A549 (cell line): ENCODE results near the gene KCTD3. TPM values are rescaled to one million over a fixed set of nuclear protein-coding genes. Genes with fewer than 3 reads are reported as not detected.

Source experiments
- ATAC-seq, 2 experiments: fragments of 200-7000 bp in 1 of 2; fragments of >200 bp in 1 of 2; cut with Nextera tagmentation in 1 of 2; cut with Tn5 transposase in 1 of 2; 3 replicates each; pipeline versions ENCODE4 v1.8.0 to v1.9.1; 2018 to 2020; ENCODE audit warnings: mild to moderate bottlenecking in 1 of 2, moderate library complexity in 1 of 2
- CTCF ChIA-PET: fragments of 300-600 bp; sonication (Branson Sonifier 250); formaldehyde crosslinking; extraction: SDS; loops from one replicate; lab custom pipeline; 2021; ENCODE audit warnings: antibody characterized with exemption, inconsistent platforms; lab: Yijun Ruan, JAX
- POLR2A ChIA-PET: fragments of 350-600 bp; formaldehyde crosslinking; extraction: SDS; loops from one replicate; lab custom pipeline; 2021; ENCODE audit warnings: antibody characterized with exemption, inconsistent platforms; lab: Yijun Ruan, JAX
- DNase-seq, 2 experiments: peaks; one replicate each; pipeline versions ENCODE4 v3.0.0 to v3.0.0-alpha.2; 2011 to 2016; ENCODE audit warnings: low read depth in 1 of 2, low spot score in 1 of 2
- FAIRE-seq: peaks from 2 replicates; lab custom pipeline; 2011; peaks lifted over from hg19 to GRCh38; lab: Jason Lieb, UNC
- H3K27ac ChIP-seq, 2 experiments: fragments of >200 bp; sonication (Bioruptor Twin); formaldehyde crosslinking; 3 replicates each; pipeline ENCODE4 v1.5.1; 2016 to 2017
- H3K4me1 ChIP-seq: fragments of >200 bp; sonication (Bioruptor Twin); formaldehyde crosslinking; 3 replicates; pipeline ENCODE4 v1.6.1; 2016
- H3K4me2 ChIP-seq: fragments of >200 bp; sonication (Bioruptor Twin); formaldehyde crosslinking; 3 replicates; pipeline ENCODE4 v1.6.1; 2016
- H3K4me3 ChIP-seq: fragments of >200 bp; sonication (Bioruptor Twin); formaldehyde crosslinking; 3 replicates; pipeline ENCODE4 v1.5.1; 2016
- H3K9me3 ChIP-seq: fragments of >200 bp; sonication (Bioruptor Twin); formaldehyde crosslinking; 3 replicates; pipeline ENCODE4 v1.6.1; 2016
- BHLHE40 ChIP-seq: IDR thresholded peaks from 2 replicates; pipeline ENCODE4 v1.6.1; 2012; ENCODE audit warnings: low read depth, low read length, inconsistent platforms
- CBX8 ChIP-seq: fragments of 200-600 bp; sonication (generic); IDR thresholded peaks from 2 replicates; pipeline ENCODE4 v1.6.1; 2016
- CHD2 ChIP-seq: fragments of 150-350 bp; IDR thresholded peaks from 2 replicates; pipeline ENCODE4 v1.6.1; 2014; ENCODE audit warnings: low read length; ENCODE audit not compliant: partially characterized antibody
- CTCF ChIP-seq: fragments of >200 bp; sonication (Bioruptor Twin); formaldehyde crosslinking; IDR thresholded peaks from 3 replicates; pipeline ENCODE4 v1.5.1; 2016
- E2F6 ChIP-seq: IDR thresholded peaks from 2 replicates; pipeline ENCODE4 v1.6.1; 2012; ENCODE audit warnings: low read depth, borderline replicate concordance
- ESRRA ChIP-seq: fragments of 150-350 bp; IDR thresholded peaks from 2 replicates; pipeline ENCODE4 v1.6.1; 2014; ENCODE audit warnings: mild to moderate bottlenecking, low read length, borderline replicate concordance
- FOXS1 ChIP-seq: fragments of 250-450 bp; sonication (Bioruptor Pico); IDR thresholded peaks from 2 replicates; pipeline ENCODE4 v1.5.0; 2020; ENCODE audit warnings: mild to moderate bottlenecking, moderate library complexity
- GATA3 ChIP-seq: IDR thresholded peaks from 2 replicates; pipeline ENCODE4 v1.6.1; 2012; ENCODE audit warnings: borderline replicate concordance
- HDAC2 ChIP-seq: fragments of 200-600 bp; sonication (generic); IDR thresholded peaks from 2 replicates; pipeline ENCODE4 v1.6.1; 2016
- HEYL ChIP-seq: fragments of 250-450 bp; sonication (Bioruptor Pico); IDR thresholded peaks from 2 replicates; pipeline ENCODE4 v1.8.0; 2021; ENCODE audit warnings: mild to moderate bottlenecking, moderate library complexity
- HOXA7 ChIP-seq: fragments of 250-450 bp; sonication (Bioruptor Pico); IDR thresholded peaks from 2 replicates; pipeline ENCODE4 v1.5.0; 2020; ENCODE audit warnings: mild to moderate bottlenecking, moderate library complexity
- HOXB13 ChIP-seq: fragments of 250-450 bp; sonication (Bioruptor Pico); IDR thresholded peaks from 2 replicates; pipeline ENCODE4 v1.5.0; 2020; ENCODE audit warnings: low read depth, mild to moderate bottlenecking, moderate library complexity
- HOXB5 ChIP-seq: fragments of 250-450 bp; sonication (Bioruptor Pico); IDR thresholded peaks from 2 replicates; pipeline ENCODE4 v1.5.0; 2020; ENCODE audit warnings: mild to moderate bottlenecking, moderate library complexity
- JUN ChIP-seq, 2 experiments: fragments of >200 bp; sonication (Bioruptor Twin); formaldehyde crosslinking; IDR thresholded peaks; 2 replicates in 1 of 2; 3 replicates in 1 of 2; pipeline ENCODE4 v1.6.1; 2016 to 2017
- KDM1A ChIP-seq: fragments of 200-600 bp; sonication (generic); IDR thresholded peaks from 2 replicates; pipeline ENCODE4 v1.6.1; 2016; ENCODE audit warnings: low read depth, mild to moderate bottlenecking
- MAFK ChIP-seq: fragments of 450-650 bp; IDR thresholded peaks from 2 replicates; pipeline ENCODE4 v1.6.1; 2014; ENCODE audit not compliant: partially characterized antibody
- MAX ChIP-seq: IDR thresholded peaks from 2 replicates; pipeline ENCODE4 v1.6.1; 2012
- MAZ ChIP-seq: fragments of 150-350 bp; IDR thresholded peaks from 2 replicates; pipeline ENCODE4 v1.6.1; 2014; ENCODE audit warnings: antibody characterized with exemption, low read depth, low read length, borderline replicate concordance
- MYC ChIP-seq: IDR thresholded peaks from 2 replicates; pipeline ENCODE4 v1.6.1; 2012; ENCODE audit warnings: mild to moderate bottlenecking, inconsistent platforms, low read length, improper control_type of control experiment, borderline replicate concordance
- PBX3 ChIP-seq: IDR thresholded peaks from 2 replicates; pipeline ENCODE4 v1.6.1; 2012
- POLR2A ChIP-seq: IDR thresholded peaks from 2 replicates; pipeline ENCODE4 v1.6.1; 2012; ENCODE audit warnings: mild to moderate bottlenecking, low read length
- POLR2AphosphoS2 ChIP-seq: conservative IDR thresholded peaks from 2 replicates; pipeline ENCODE4 v1.6.1; 2012; ENCODE audit warnings: low read length, improper control_type of control experiment, inconsistent platforms
- RAD21 ChIP-seq, 2 experiments: fragments of >200 bp in 1 of 2; sonication (Bioruptor Twin) in 1 of 2; formaldehyde crosslinking in 1 of 2; IDR thresholded peaks in 1 of 2; conservative IDR thresholded peaks in 1 of 2; 2 replicates in 1 of 2; 3 replicates in 1 of 2; pipeline ENCODE4 v1.6.1; 2012 to 2018; ENCODE audit warnings: inconsistent platforms in 1 of 2
- RFX5 ChIP-seq: fragments of 450-650 bp; IDR thresholded peaks from 2 replicates; pipeline ENCODE4 v1.7.1; 2014; ENCODE audit warnings: antibody characterized with exemption, mild to moderate bottlenecking, moderate library complexity
- RNF2 ChIP-seq: fragments of 200-600 bp; sonication (generic); IDR thresholded peaks from 2 replicates; pipeline ENCODE4 v1.6.1; 2016; ENCODE audit warnings: low read depth, mild to moderate bottlenecking, antibody characterized with exemption, moderate library complexity, borderline replicate concordance
- SREBF2 ChIP-seq: fragments of 450-650 bp; IDR thresholded peaks from 2 replicates; pipeline ENCODE4 v1.6.1; 2014; ENCODE audit warnings: mild to moderate bottlenecking, moderate library complexity
- ZC3H11A ChIP-seq: fragments of 450-650 bp; IDR thresholded peaks from 2 replicates; pipeline ENCODE4 v1.6.1; 2014; ENCODE audit warnings: antibody characterized with exemption, mild to moderate bottlenecking
- ZFP36 ChIP-seq: fragments of 450-650 bp; IDR thresholded peaks from 2 replicates; pipeline ENCODE4 v1.6.1; 2014; ENCODE audit warnings: borderline replicate concordance; ENCODE audit not compliant: partially characterized antibody
- ZNF302 ChIP-seq: fragments of 250-450 bp; sonication (Bioruptor Pico); IDR thresholded peaks from 2 replicates; pipeline ENCODE4 v1.9.0; 2021; ENCODE audit warnings: inconsistent platforms, mild to moderate bottlenecking, moderate library complexity
- ZSCAN20 ChIP-seq: fragments of 250-450 bp; sonication (Bioruptor Pico); IDR thresholded peaks from 2 replicates; pipeline ENCODE4 v1.8.0; 2022; ENCODE audit warnings: mild to moderate bottlenecking, moderate library complexity
- WGBS: methylation state at CpG from one replicate; pipeline ENCODE4 v1.1.6; 2017; ENCODE audit errors: missing lambda C conversion rate; 5-methylcytosine and 5-hydroxymethylcytosine counted together
- polyA plus RNA-seq, 4 experiments: library from polyadenylated mRNA; depleted of rRNA in 3 of 4; stranded (reverse); fragments of >200 nt; fragmentation: RNase III in 1 of 4; extraction: RNeasy Plus Mini Kit Qiagen cat#74134 plus additional on column Dnase treatment in 1 of 4; gene quantifications; 2 replicates in 3 of 4; 3 replicates in 1 of 4; pipeline ENCODE4 v1.2.3, GENCODE V29; 2011 to 2017

Gene KCTD3
- polyA plus RNA-seq, 2 of the 4 experiments (the other 2 are of a cell fraction) = 33.0 to 69.4 TPM

- ATAC-seq (no peak), FAIRE-seq (no peak), DNase-seq (no peak)
- Histone ChIP-seq H3K4me1 (peaks cover 10% of the 10 kb centered on the region; the same call in 2 of the 3 replicates), H3K4me3 (no peak overlapping the region), H3K9me3 (no peaks in the 10 kb centered on the region), H3K27ac (no peak overlapping the region), H3K4me2 (no peak overlapping the region)
- CTCF ChIA-PET = interaction anchor here (0.7 kb wide), 1 partner anchor 1399 kb away, joined by 4 read pairs; no protein-coding TSS in a partner anchor
- TF ChIP-seq FOXS1 (CRISPR knock-in tag) = no peak
- TF ChIP-seq HEYL (CRISPR knock-in tag) = no peak
- TF ChIP-seq HDAC2 = no peak
- no peak for TF ChIP-seq HOXB13 (CRISPR knock-in tag)
- no peak for TF ChIP-seq E2F6
- no peak for TF ChIP-seq CBX8
- no peak for TF ChIP-seq ESRRA
- no peak for TF ChIP-seq ZC3H11A
- no peak for TF ChIP-seq SREBF2
- no peak for TF ChIP-seq POLR2A
- no peak for TF ChIP-seq MYC
- TF ChIP-seq ZFP36 = no peak
- no peak for TF ChIP-seq HOXA7 (CRISPR knock-in tag)
- TF ChIP-seq MAFK = no peak
- no peak for TF ChIP-seq MAX
- POLR2A ChIA-PET = no interaction called here
These were observed 36.2 kb downstream of the KCTD3 start for GRCh38 chr1:215603319-215603718.

GRCh38 chr1:215605011-215605621 is 38.0 kb downstream of the KCTD3 start:
- ATAC-seq = peak in 1 of 2 experiments; percentile 19; a peak in 1 of 6 replicates
- ChIA-PET POLR2A (no interaction called here), CTCF (interaction anchor here (0.7 kb wide), 1 partner anchor 26 kb away, joined by 5 read pairs; no protein-coding TSS in a partner anchor)
- H3K4me1 ChIP-seq = peaks cover 10% of the 10 kb centered on the region; the same call in 2 of the 3 replicates
- no peak for TF ChIP-seq POLR2AphosphoS2
- TF ChIP-seq CHD2 = no peak
- no peak for DNase-seq
- H3K27ac ChIP-seq = no peak overlapping the region
- no peak for FAIRE-seq
- no peak overlapping the region for H3K4me2 ChIP-seq
- H3K4me3 ChIP-seq = no peak overlapping the region
- no peaks in the 10 kb centered on the region for H3K9me3 ChIP-seq

- 37% methylated on average over 3 of the region's 3 CpGs for WGBS
- Histone ChIP-seq H3K9me3 (no peaks in the 10 kb centered on the region), H3K4me2 (no peak overlapping the region; the same call in 2 of the 3 replicates), H3K27ac (no peak overlapping the region), H3K4me1 (peaks cover 10% of the 10 kb centered on the region; the same call in 2 of the 3 replicates), H3K4me3 (no peak overlapping the region)
- ChIA-PET POLR2A (no interaction called here), CTCF (interaction anchor here (0.7 to 1.6 kb wide), 2 partner anchors 37 to 38 kb away, joined by 3 to 4 read pairs; no protein-coding TSS in a partner anchor)
- FAIRE-seq (no peak), ATAC-seq (no peak), DNase-seq (no peak)
- TF ChIP-seq MAZ (no peak), FOXS1 (CRISPR knock-in tag) (no peak), HOXB5 (CRISPR knock-in tag) (no peak)
These were observed 38.9 kb downstream of the KCTD3 start for GRCh38 chr1:215606036-215606435.

GRCh38 chr1:215606564-215607168 is 39.6 kb downstream of the KCTD3 start:
- peaks cover 10% of the 10 kb centered on the region; the same call in 2 of the 3 replicates for H3K4me1 ChIP-seq
- DNase-seq (peak in 1 of 2 experiments; percentile 15), FAIRE-seq (no peak), ATAC-seq (peak; percentile 64 to 75; a peak in 3 of 6 replicates)
- no peak overlapping the region for H3K4me2 ChIP-seq
- CTCF ChIA-PET = interaction anchor here (0.7 to 1.6 kb wide), 4 partner anchors 17 to 38 kb away, joined by 3 to 5 read pairs (median 4); no protein-coding TSS in a partner anchor
- no peak overlapping the region for H3K4me3 ChIP-seq
- no peaks in the 10 kb centered on the region for H3K9me3 ChIP-seq
- no peak overlapping the region for H3K27ac ChIP-seq
- 58% methylated on average over 2 of the region's 2 CpGs for WGBS
- POLR2A ChIA-PET = no interaction called here
- peak; percentile 48 for TF ChIP-seq CTCF
- TF ChIP-seq BHLHE40 = no peak
- no peak for TF ChIP-seq KDM1A
- TF ChIP-seq RFX5 = no peak
- no peak for TF ChIP-seq HEYL (CRISPR knock-in tag)
- TF ChIP-seq ZNF302 (CRISPR knock-in tag) = no peak
- no peak for TF ChIP-seq GATA3
- TF ChIP-seq PBX3 = no peak
- no peak for TF ChIP-seq JUN (IDR thresholded peaks at IDR 0.05)
- peak; percentile 25 to 42; a peak in 2 of 5 replicates for TF ChIP-seq RAD21 (conservative IDR thresholded peaks at IDR 0.05 in 1 of 2, IDR thresholded peaks at IDR 0.05 in 1 of 2)
- TF ChIP-seq ZSCAN20 = no peak
- no peak for TF ChIP-seq RNF2
